Measurements from ENCODE around the gene KLHL11.

- no peak for TF ChIP-seq POLR2A (IDR thresholded peaks at IDR 0.05)
- TF ChIP-seq, protein P1, sequence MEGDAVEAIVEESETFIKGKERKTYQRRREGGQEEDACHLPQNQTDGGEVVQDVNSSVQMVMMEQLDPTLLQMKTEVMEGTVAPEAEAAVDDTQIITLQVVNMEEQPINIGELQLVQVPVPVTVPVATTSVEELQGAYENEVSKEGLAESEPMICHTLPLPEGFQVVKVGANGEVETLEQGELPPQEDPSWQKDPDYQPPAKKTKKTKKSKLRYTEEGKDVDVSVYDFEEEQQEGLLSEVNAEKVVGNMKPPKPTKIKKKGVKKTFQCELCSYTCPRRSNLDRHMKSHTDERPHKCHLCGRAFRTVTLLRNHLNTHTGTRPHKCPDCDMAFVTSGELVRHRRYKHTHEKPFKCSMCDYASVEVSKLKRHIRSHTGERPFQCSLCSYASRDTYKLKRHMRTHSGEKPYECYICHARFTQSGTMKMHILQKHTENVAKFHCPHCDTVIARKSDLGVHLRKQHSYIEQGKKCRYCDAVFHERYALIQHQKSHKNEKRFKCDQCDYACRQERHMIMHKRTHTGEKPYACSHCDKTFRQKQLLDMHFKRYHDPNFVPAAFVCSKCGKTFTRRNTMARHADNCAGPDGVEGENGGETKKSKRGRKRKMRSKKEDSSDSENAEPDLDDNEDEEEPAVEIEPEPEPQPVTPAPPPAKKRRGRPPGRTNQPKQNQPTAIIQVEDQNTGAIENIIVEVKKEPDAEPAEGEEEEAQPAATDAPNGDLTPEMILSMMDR (IDR thresholded peaks at IDR 0.05): no peak
Observed at GRCh38 chr17:41836550-41837196, 28.6 kb downstream of the KLHL11 start.
